Activated naive CD8-positive, alpha-beta T cell treated with anti-CD3 and anti-CD28 coated beads, Interleukin-2, amount 50 U/mL, for 16 hours (primary cell): ENCODE data around the gene PIM3.
"Not testable (repeated sequence)": the region's sequence is repeated elsewhere in the genome, so short reads cannot be mapped to it uniquely, and the experiment has no call there.

Experiments
- DNase-seq: peaks from one replicate; pipeline ENCODE4 v3.0.0-alpha.2; 2020; ENCODE audit warnings: low read depth, low spot score

The PIM3 gene

GRCh38 chr22:49943405-49943765 is 17.2 kb upstream of the PIM3 start:
- no peak for DNase-seq

- DNase-seq: no peak
These were observed 16.7 kb upstream of the PIM3 start for GRCh38 chr22:49943771-49944398.

- no peak for DNase-seq
These were observed 16.1 kb upstream of the PIM3 start for GRCh38 chr22:49944399-49944891.

GRCh38 chr22:49945042-49945794 is 15.4 kb upstream of the PIM3 start:
- DNase-seq: not testable (repeated sequence)

- DNase-seq: no peak
These were observed 13.8 kb upstream of the PIM3 start for GRCh38 chr22:49946612-49947295.

- no peak for DNase-seq
These were observed 13.3 kb upstream of the PIM3 start for GRCh38 chr22:49947296-49947622.

- no peak for DNase-seq
These were observed 12.2 kb upstream of the PIM3 start for GRCh38 chr22:49948116-49948957.

- no peak for DNase-seq
These were observed 11.3 kb upstream of the PIM3 start for GRCh38 chr22:49948958-49949913.

GRCh38 chr22:49949914-49950292 is 10.7 kb upstream of the PIM3 start:
- no peak for DNase-seq

- DNase-seq: no peak
These were observed 10.1 kb upstream of the PIM3 start for GRCh38 chr22:49950396-49950994.

GRCh38 chr22:49951000-49951677 is 9.4 kb upstream of the PIM3 start:
- no peak for DNase-seq

- no peak for DNase-seq
These were observed 8.9 kb upstream of the PIM3 start for GRCh38 chr22:49951678-49951985.

GRCh38 chr22:49951986-49952896 is 8.3 kb upstream of the PIM3 start:
- DNase-seq: no peak

GRCh38 chr22:49953027-49953679 is 7.4 kb upstream of the PIM3 start:
- no peak for DNase-seq

- no peak for DNase-seq
These were observed 6.8 kb upstream of the PIM3 start for GRCh38 chr22:49953680-49954344.

- no peak for DNase-seq
These were observed 6.2 kb upstream of the PIM3 start for GRCh38 chr22:49954354-49954753.

GRCh38 chr22:49954991-49955580 is 5.5 kb upstream of the PIM3 start:
- DNase-seq: no peak
